HepG2 (cell line): Measurements from ENCODE around the gene CCN6. TPM values are rescaled to one million over a fixed set of nuclear protein-coding genes. Genes with fewer than 3 reads are reported as not detected.

Experiments
- ARID3A ChIP-seq: IDR thresholded peaks from 2 replicates; pipeline ENCODE4 v1.6.1; 2012; ENCODE audit warnings: low read depth, low read length, improper control_type of control experiment
- HNRNPK ChIP-seq: fragments of 200-400 bp; formaldehyde crosslinking; IDR thresholded peaks from 2 replicates; pipeline ENCODE4 v1.6.1; 2018; ENCODE audit warnings: low read length, low read depth, moderate library complexity, mild to moderate bottlenecking; ENCODE audit not compliant: poor library complexity, severe bottlenecking
- KDM2A ChIP-seq: sonication (generic); formaldehyde crosslinking; IDR thresholded peaks from 2 replicates; pipeline ENCODE4 v1.4.0; 2020; ENCODE audit warnings: low read depth, missing genetic modification reagents, borderline replicate concordance
- NAIF1 ChIP-seq: sonication (generic); formaldehyde crosslinking; IDR thresholded peaks from 2 replicates; pipeline ENCODE4 v1.5.0; 2020; ENCODE audit warnings: mild to moderate bottlenecking, missing genetic modification reagents, borderline replicate concordance
- NR0B2 ChIP-seq: sonication (generic); formaldehyde crosslinking; IDR thresholded peaks from 2 replicates; pipeline ENCODE4 v1.4.0; 2020; ENCODE audit warnings: mild to moderate bottlenecking, missing genetic modification reagents
- TCF7 ChIP-seq: sonication (generic); IDR thresholded peaks from 2 replicates; pipeline ENCODE4 v1.6.1; 2016; ENCODE audit warnings: antibody characterized with exemption, low read depth
- ZFP91 ChIP-seq: sonication (generic); formaldehyde crosslinking; IDR thresholded peaks from 2 replicates; pipeline ENCODE4 v1.9.0; 2022; ENCODE audit warnings: missing genetic modification reagents, mild to moderate bottlenecking, borderline replicate concordance
- ZNF574 ChIP-seq: sonication (generic); formaldehyde crosslinking; IDR thresholded peaks from 2 replicates; pipeline ENCODE4 v1.4.0; 2020; ENCODE audit warnings: missing genetic modification reagents
- ZSCAN31 ChIP-seq: sonication (generic); formaldehyde crosslinking; IDR thresholded peaks from 2 replicates; pipeline ENCODE4 v1.5.0; 2020; ENCODE audit warnings: low read depth, mild to moderate bottlenecking, missing genetic modification reagents
- polyA plus RNA-seq, 8 experiments: library from polyadenylated mRNA; depleted of rRNA in 3 of 8; stranded (reverse) in 7 of 8; unstranded in 1 of 8; fragments of >200 nt; fragmentation: Illumina TruSeq in 4 of 8; extraction: Trizol in 4 of 8; gene quantifications; 2 replicates each; pipeline versions ENCODE4 v1.2.1 to v1.2.3, GENCODE V29; 2011 to 2016; ENCODE audit warnings: low read depth in 4 of 8, missing spikeins in 1 of 8, mixed read lengths in 1 of 8; ENCODE audit not compliant: insufficient read depth in 1 of 8
- total RNA-seq, 5 experiments: library from RNA; depleted of rRNA; stranded (reverse); fragments of >200 nt; fragmentation: Illumina TruSeq; extraction: Trizol; gene quantifications; 2 replicates each; pipeline ENCODE4 v1.2.3, GENCODE V29; 2016; ENCODE audit warnings: low read depth in 1 of 5
- TF ChIP-seq, protein P1 (sequence below): IDR thresholded peaks from 2 replicates; pipeline ENCODE4 v1.6.1; 2016; ENCODE audit warnings: low read depth, control low read depth
- TF ChIP-seq, protein P2 (sequence below): IDR thresholded peaks from 2 replicates; pipeline ENCODE4 v1.6.1; 2016; ENCODE audit warnings: missing compliant biosample characterization, missing genetic modification reagents, borderline replicate concordance
- TF ChIP-seq, protein P3 (sequence below): sonication (generic); formaldehyde crosslinking; IDR thresholded peaks from 2 replicates; pipeline ENCODE4 v1.4.0; 2020; ENCODE audit warnings: missing genetic modification reagents

The CCN6 gene
- total and polyA plus RNA-seq, 2 of the 13 experiments (the other 11 are each of a cell fraction or from before 2014, with no cell fraction given), result not detected

DNA sequence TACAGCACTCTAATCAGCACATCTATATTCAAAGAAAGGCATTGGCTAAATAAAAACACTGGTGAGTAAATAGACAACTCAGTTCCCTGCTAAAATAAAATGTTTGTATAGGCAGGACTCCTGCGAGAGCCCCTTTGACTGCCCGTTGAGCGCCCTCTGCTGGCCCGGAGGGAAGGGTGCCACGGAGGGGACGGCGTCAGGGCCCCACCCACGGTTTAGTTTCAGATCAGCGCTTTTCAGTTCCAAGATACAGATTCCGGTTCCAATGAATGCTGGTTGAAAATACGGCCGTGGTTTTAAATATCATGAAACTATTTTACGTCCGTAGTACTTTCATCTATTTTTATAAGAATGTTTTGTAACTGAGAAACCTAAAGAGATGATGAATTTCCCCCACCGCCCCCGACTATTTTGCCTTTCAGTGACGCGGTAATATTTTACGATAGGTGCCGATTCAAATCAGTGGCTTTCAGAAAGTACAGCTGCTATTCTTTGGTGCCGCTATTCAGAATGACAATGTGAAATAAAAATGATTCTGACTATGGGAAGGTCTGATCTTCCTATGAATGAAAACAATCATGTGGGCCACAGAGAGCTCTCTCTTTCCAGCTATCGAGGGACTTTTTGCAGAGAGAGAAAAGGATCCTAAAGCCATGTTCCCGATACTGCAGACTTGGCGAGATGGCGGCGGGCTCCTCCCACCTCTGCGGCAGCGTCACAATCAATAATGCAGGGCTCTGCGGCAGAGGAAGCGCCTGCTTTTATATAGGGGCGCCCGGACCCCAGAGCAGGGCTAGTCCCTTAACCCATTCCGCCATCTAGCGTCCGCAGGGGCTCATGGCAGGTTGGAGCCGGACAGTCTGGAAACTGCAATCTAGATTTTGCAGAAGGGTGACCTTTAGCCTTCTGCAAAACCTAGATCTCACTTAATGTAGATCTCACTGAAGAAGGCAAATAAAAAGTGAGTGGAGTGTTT is 10.6 kb upstream of the CCN6 start (continued):
- TF ChIP-seq ZNF574, result peak; percentile 98
- TF ChIP-seq, protein P1, sequence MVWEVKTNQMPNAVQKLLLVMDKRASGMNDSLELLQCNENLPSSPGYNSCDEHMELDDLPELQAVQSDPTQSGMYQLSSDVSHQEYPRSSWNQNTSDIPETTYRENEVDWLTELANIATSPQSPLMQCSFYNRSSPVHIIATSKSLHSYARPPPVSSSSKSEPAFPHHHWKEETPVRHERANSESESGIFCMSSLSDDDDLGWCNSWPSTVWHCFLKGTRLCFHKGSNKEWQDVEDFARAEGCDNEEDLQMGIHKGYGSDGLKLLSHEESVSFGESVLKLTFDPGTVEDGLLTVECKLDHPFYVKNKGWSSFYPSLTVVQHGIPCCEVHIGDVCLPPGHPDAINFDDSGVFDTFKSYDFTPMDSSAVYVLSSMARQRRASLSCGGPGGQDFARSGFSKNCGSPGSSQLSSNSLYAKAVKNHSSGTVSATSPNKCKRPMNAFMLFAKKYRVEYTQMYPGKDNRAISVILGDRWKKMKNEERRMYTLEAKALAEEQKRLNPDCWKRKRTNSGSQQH, result no peak
- TF ChIP-seq NR0B2 (CRISPR knock-in tag), result no peak
- TF ChIP-seq ARID3A, result peak; percentile 89
- TF ChIP-seq, protein P2, sequence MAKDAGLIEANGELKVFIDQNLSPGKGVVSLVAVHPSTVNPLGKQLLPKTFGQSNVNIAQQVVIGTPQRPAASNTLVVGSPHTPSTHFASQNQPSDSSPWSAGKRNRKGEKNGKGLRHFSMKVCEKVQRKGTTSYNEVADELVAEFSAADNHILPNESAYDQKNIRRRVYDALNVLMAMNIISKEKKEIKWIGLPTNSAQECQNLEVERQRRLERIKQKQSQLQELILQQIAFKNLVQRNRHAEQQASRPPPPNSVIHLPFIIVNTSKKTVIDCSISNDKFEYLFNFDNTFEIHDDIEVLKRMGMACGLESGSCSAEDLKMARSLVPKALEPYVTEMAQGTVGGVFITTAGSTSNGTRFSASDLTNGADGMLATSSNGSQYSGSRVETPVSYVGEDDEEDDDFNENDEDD, result 0 out of 2 replicates have a peak, but pooled peaks have one; percentile 16
- TF ChIP-seq ZSCAN31, result peak; percentile 66
- no peak for TF ChIP-seq HNRNPK
- TF ChIP-seq NAIF1 (CRISPR knock-in tag), result 0 out of 2 replicates have a peak, but pooled peaks have one; percentile 61
- peak; percentile 54 for TF ChIP-seq ZFP91
- TF ChIP-seq, protein P3, sequence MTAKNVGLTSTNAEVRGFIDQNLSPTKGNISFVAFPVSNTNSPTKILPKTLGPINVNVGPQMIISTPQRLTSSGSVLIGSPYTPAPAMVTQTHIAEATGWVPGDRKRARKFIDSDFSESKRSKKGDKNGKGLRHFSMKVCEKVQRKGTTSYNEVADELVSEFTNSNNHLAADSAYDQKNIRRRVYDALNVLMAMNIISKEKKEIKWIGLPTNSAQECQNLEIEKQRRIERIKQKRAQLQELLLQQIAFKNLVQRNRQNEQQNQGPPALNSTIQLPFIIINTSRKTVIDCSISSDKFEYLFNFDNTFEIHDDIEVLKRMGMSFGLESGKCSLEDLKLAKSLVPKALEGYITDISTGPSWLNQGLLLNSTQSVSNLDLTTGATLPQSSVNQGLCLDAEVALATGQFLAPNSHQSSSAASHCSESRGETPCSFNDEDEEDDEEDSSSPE, result no peak
- no peak for TF ChIP-seq TCF7
- peak; percentile 47; the same call in 1 of the 2 replicates for TF ChIP-seq KDM2A (CRISPR knock-in tag)
